Measurements from ENCODE around the gene PDE11A. TPM values are rescaled to one million over a fixed set of nuclear protein-coding genes. Genes with fewer than 3 reads are reported as not detected.

PDE11A gene
- total and polyA plus RNA-seq, 3 donors from 2014 or later, result 2.2 to 7.8 (median 3.3) TPM

DNA sequence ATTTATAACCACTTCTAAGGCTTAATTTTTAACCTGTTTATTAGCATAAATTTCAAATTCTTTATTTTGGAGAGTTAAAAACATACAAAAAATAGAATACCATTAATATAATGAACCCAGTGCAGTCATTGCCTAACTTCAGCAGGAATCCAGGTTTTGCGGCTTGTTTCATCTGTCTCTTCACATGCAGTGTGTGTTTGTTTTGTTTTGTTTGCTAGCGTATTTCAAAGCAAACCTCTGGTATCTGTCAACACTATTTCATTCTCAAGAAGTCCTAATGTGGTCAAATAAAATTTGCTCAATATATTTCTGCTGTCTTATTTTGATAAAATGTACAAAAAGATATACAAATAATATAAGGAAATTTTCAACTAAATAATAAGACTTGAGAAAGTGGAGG is 351.5 kb downstream of the PDE11A start:
- H3K36me3 ChIP-seq (ENCODE audit: low read depth, missing control alignments), result no peaks in the 10 kb centered on the region
- no peaks in the 10 kb centered on the region for H3K27me3 ChIP-seq
- WGBS, 2 donors, result 98% methylated on average over 2 of the region's 2 CpGs
- intact Hi-C loops (cut with DNase I; ENCODE audit: low total_unique reads), result no loop called here
- no peaks in the 10 kb centered on the region for H3K9me3 ChIP-seq
- TF ChIP-seq POLR2A (IDR thresholded peaks at IDR 0.05), result no peak
- TF ChIP-seq, protein P1, sequence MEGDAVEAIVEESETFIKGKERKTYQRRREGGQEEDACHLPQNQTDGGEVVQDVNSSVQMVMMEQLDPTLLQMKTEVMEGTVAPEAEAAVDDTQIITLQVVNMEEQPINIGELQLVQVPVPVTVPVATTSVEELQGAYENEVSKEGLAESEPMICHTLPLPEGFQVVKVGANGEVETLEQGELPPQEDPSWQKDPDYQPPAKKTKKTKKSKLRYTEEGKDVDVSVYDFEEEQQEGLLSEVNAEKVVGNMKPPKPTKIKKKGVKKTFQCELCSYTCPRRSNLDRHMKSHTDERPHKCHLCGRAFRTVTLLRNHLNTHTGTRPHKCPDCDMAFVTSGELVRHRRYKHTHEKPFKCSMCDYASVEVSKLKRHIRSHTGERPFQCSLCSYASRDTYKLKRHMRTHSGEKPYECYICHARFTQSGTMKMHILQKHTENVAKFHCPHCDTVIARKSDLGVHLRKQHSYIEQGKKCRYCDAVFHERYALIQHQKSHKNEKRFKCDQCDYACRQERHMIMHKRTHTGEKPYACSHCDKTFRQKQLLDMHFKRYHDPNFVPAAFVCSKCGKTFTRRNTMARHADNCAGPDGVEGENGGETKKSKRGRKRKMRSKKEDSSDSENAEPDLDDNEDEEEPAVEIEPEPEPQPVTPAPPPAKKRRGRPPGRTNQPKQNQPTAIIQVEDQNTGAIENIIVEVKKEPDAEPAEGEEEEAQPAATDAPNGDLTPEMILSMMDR (IDR thresholded peaks at IDR 0.05), result no peak
- H3K27ac ChIP-seq, result no peak overlapping the region
- H3K4me3 ChIP-seq, result no peak overlapping the region
- H3K4me1 ChIP-seq, result peaks cover 12% of the 10 kb centered on the region
- no peak for DNase-seq

DNA sequence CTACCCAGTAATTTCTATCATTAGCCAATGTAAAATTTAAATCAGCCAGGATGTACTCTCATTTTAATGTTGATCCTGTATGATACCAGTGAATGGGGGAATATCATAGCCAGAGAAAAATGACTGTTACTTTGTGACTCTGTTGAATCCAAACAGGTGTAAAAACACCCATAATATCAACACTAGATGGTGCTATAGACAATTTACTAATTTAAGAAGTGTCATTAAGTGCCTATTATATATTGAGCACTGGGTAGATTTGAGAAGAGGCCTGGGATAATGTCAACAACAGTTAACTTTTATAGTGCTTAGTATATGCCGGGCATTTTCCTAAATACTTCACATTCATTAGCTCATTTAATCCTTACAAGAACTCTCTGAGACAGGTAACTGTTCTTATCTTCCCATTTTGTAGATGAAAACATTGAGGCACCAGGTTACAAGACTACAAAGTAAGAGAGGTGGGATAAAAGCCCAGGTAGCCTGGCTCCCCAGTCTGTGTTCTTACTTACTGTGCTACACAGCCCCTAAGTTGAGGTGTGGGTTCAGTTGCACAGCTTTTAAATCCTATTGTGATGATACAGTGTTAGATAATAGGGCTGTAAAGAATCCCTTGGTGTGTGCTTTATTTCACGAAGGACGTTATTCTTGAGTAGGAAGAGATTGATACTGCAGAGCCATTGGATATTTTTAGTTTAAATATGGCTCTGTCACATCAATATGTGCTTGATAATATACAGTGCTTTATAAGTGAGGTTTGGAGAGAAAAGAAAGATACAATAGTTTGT is 354.6 kb downstream of the PDE11A start:
- Histone ChIP-seq H3K36me3 (ENCODE audit: low read depth, missing control alignments) (no peaks in the 10 kb centered on the region), H3K9me3 (no peaks in the 10 kb centered on the region), H3K27ac (no peak overlapping the region), H3K4me3 (no peak overlapping the region), H3K4me1 (peaks cover 6% of the 10 kb centered on the region), H3K27me3 (no peaks in the 10 kb centered on the region)
- intact Hi-C loops (cut with DNase I; ENCODE audit: low total_unique reads), result no loop called here
- WGBS, 2 donors, result 84 to 88% methylated on average over 3 of the region's 3 CpGs
- no peak for DNase-seq
- TF ChIP-seq POLR2A (IDR thresholded peaks at IDR 0.05), result no peak
- TF ChIP-seq, protein P1 (IDR thresholded peaks at IDR 0.05), result no peak

DNA sequence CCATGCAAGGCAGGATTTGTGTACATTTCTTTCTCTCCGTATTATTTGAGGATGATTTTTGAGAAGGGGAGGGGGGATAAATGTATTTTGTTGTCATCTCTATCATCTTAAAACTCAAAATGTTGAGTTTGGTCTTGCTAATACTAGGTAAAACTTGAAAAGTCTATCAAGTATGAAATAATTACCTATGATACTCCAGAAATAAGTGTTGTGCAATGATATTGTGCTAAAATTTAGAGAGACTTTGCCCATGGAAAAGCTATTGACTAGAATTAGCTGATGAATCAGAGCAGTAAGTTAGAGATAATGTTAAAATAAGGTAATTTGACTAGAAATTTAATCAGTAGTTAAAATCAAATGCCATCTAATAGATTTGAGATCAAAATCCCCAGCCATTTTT is 356.1 kb downstream of the PDE11A start:
- Histone ChIP-seq H3K9me3 (no peaks in the 10 kb centered on the region), H3K4me1 (peaks cover 6% of the 10 kb centered on the region), H3K36me3 (ENCODE audit: low read depth, missing control alignments) (no peaks in the 10 kb centered on the region), H3K4me3 (no peak overlapping the region), H3K27ac (no peak overlapping the region), H3K27me3 (no peaks in the 10 kb centered on the region)
- intact Hi-C loops (cut with DNase I; ENCODE audit: low total_unique reads), result no loop called here
- TF ChIP-seq, protein P1 (IDR thresholded peaks at IDR 0.05), result no peak
- TF ChIP-seq POLR2A (IDR thresholded peaks at IDR 0.05), result no peak
- no peak for DNase-seq
- WGBS, 2 donors, result 94 to 96% methylated on average over 1 of the region's 1 CpG

DNA sequence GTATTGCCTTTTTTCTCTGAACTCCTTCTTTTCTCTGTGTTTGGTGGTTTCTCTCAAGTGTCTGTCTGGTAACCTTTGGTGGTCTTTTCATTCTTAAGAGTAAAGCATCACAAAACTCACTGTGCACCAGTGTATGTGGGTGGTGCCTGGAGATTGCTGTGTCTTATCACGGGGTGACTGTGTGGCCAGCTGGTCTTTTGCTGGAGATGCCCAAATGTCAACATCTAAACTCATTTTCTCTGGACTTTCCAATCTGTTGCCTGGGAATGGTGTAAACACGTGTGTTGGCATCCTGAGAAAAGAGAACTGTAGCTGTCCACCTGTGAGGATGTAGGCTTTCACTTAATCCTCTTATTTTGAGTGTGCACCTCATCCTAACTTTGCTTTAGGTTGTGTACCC is 356.8 kb downstream of the PDE11A start:
- H3K27me3 ChIP-seq, result no peaks in the 10 kb centered on the region
- no peak for TF ChIP-seq POLR2A (IDR thresholded peaks at IDR 0.05)
- TF ChIP-seq, protein P1 (IDR thresholded peaks at IDR 0.05), result no peak
- peaks cover 6% of the 10 kb centered on the region for H3K4me1 ChIP-seq
- intact Hi-C loops (cut with DNase I; ENCODE audit: low total_unique reads), result no loop called here
- peak overlapping the region in 1 of 2 donors; percentile 14 for H3K27ac ChIP-seq
- no peak for DNase-seq
- H3K4me3 ChIP-seq, result no peak overlapping the region
- no peaks in the 10 kb centered on the region for H3K36me3 ChIP-seq (ENCODE audit: low read depth, missing control alignments)
- 58 to 59% methylated on average over 2 of the region's 2 CpGs for WGBS, 2 donors
- no peaks in the 10 kb centered on the region for H3K9me3 ChIP-seq

DNA sequence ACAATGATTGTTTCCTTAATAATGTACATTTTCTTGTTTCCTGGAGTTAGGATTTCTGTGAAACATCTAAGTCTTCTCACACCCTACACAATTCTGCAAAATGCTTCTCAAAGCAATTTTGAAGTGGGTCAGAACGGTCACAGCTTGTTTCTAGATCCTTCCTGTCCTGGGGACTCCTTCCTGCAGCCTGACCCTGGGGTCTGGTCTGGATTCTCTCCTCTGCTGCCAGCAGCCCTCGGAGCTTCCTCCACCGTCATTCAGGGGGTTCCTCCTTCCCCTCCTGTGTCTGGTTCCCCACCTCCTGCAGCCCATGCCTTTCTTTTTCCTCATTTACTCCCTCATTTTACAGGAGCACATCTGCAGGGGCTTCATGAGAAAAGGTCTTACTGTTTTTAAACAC is 357.9 kb downstream of the PDE11A start:
- intact Hi-C loops (cut with DNase I; ENCODE audit: low total_unique reads), result no loop called here
- DNase-seq, result no peak
- Histone ChIP-seq H3K4me1 (peaks cover 6% of the 10 kb centered on the region), H3K36me3 (ENCODE audit: low read depth, missing control alignments) (no peaks in the 10 kb centered on the region), H3K4me3 (no peak overlapping the region), H3K27ac (peak overlapping the region in 1 of 2 donors; percentile 55), H3K9me3 (no peaks in the 10 kb centered on the region), H3K27me3 (no peaks in the 10 kb centered on the region)
- 45 to 49% methylated on average over 3 of the region's 3 CpGs for WGBS, 2 donors
- no peak for TF ChIP-seq POLR2A (IDR thresholded peaks at IDR 0.05)
- TF ChIP-seq, protein P1 (IDR thresholded peaks at IDR 0.05), result no peak
